ENCODE results near the gene PCNX2. TPM values are rescaled to one million over a fixed set of nuclear protein-coding genes. Genes with fewer than 3 reads are reported as not detected.
A peak's percentile ranks its signal among the peaks of the same experiment; 100 is the strongest.

PCNX2 gene
- total RNA-seq, 1 experiment from 2014 or later = 96.2 TPM

- Histone ChIP-seq H3K4me1 (ENCODE audit: low read length) (no peaks in the 10 kb centered on the region), H2AFZ (ENCODE audit: low read length) (no peak overlapping the region), H3K27me3 (ENCODE audit: low read length) (no peaks in the 10 kb centered on the region), H3K4me3 (ENCODE audit: low read length) (no peak overlapping the region), H3K4me2 (ENCODE audit: low read depth, low read length, poor library complexity, severe bottlenecking) (no peak overlapping the region), H3K9ac (ENCODE audit: low read length) (no peak overlapping the region), H4K20me1 (ENCODE audit: insufficient read depth, low read depth, low read length) (no peaks in the 10 kb centered on the region), H3K79me2 (ENCODE audit: low read length) (no peaks in the 10 kb centered on the region), H3K9me2 (replicated peaks; ENCODE audit: insufficient read depth, low read length) (no peaks in the 10 kb centered on the region), H3K9me3 (ENCODE audit: low read length) (no peaks in the 10 kb centered on the region), H3K36me3 (ENCODE audit: insufficient read depth, low read length) (no peaks in the 10 kb centered on the region), H3K27ac (ENCODE audit: low read length) (no peak overlapping the region)
- DNase-seq = no peak
These were observed 257.7 kb downstream of the PCNX2 start for GRCh38 chr1:233037843-233038242.

- H3K27me3 ChIP-seq (ENCODE audit: low read length) = no peaks in the 10 kb centered on the region
- no peak overlapping the region for H3K4me2 ChIP-seq (ENCODE audit: low read depth, low read length, poor library complexity, severe bottlenecking)
- H3K4me3 ChIP-seq (ENCODE audit: low read length) = no peak overlapping the region
- H3K4me1 ChIP-seq (ENCODE audit: low read length) = no peaks in the 10 kb centered on the region
- H3K9me3 ChIP-seq (ENCODE audit: low read length) = no peaks in the 10 kb centered on the region
- DNase-seq = no peak
- no peaks in the 10 kb centered on the region for H3K36me3 ChIP-seq (ENCODE audit: insufficient read depth, low read length)
- no peaks in the 10 kb centered on the region for H3K79me2 ChIP-seq (ENCODE audit: low read length)
- H4K20me1 ChIP-seq (ENCODE audit: insufficient read depth, low read depth, low read length) = no peaks in the 10 kb centered on the region
- H2AFZ ChIP-seq (ENCODE audit: low read length) = no peak overlapping the region
- H3K27ac ChIP-seq (ENCODE audit: low read length) = no peak overlapping the region
- no peak overlapping the region for H3K9ac ChIP-seq (ENCODE audit: low read length)
- no peaks in the 10 kb centered on the region for H3K9me2 ChIP-seq (replicated peaks; ENCODE audit: insufficient read depth, low read length)
These were observed 260.7 kb downstream of the PCNX2 start for GRCh38 chr1:233034836-233035235.

- no peaks in the 10 kb centered on the region for H3K9me2 ChIP-seq (replicated peaks; ENCODE audit: insufficient read depth, low read length)
- no peak overlapping the region for H3K9ac ChIP-seq (ENCODE audit: low read length)
- H3K4me1 ChIP-seq (ENCODE audit: low read length) = no peaks in the 10 kb centered on the region
- H3K4me2 ChIP-seq (ENCODE audit: low read depth, low read length, poor library complexity, severe bottlenecking) = no peak overlapping the region
- DNase-seq = no peak
- H2AFZ ChIP-seq (ENCODE audit: low read length) = no peak overlapping the region
- H3K4me3 ChIP-seq (ENCODE audit: low read length) = no peak overlapping the region
- H3K36me3 ChIP-seq (ENCODE audit: insufficient read depth, low read length) = no peaks in the 10 kb centered on the region
- H3K9me3 ChIP-seq (ENCODE audit: low read length) = no peaks in the 10 kb centered on the region
- H3K79me2 ChIP-seq (ENCODE audit: low read length) = no peaks in the 10 kb centered on the region
- H3K27me3 ChIP-seq (ENCODE audit: low read length) = no peaks in the 10 kb centered on the region
- H3K27ac ChIP-seq (ENCODE audit: low read length) = no peak overlapping the region
- H4K20me1 ChIP-seq (ENCODE audit: insufficient read depth, low read depth, low read length) = no peaks in the 10 kb centered on the region
These were observed 262.2 kb downstream of the PCNX2 start for GRCh38 chr1:233033361-233033760.

GRCh38 chr1:233032916-233033315, 262.6 kb downstream of the PCNX2 start:
- no peak for DNase-seq
- H3K9me3 ChIP-seq (ENCODE audit: low read length) = no peaks in the 10 kb centered on the region
- no peak overlapping the region for H3K4me2 ChIP-seq (ENCODE audit: low read depth, low read length, poor library complexity, severe bottlenecking)
- no peaks in the 10 kb centered on the region for H3K79me2 ChIP-seq (ENCODE audit: low read length)
- H3K36me3 ChIP-seq (ENCODE audit: insufficient read depth, low read length) = no peaks in the 10 kb centered on the region
- no peak overlapping the region for H3K27ac ChIP-seq (ENCODE audit: low read length)
- no peak overlapping the region for H2AFZ ChIP-seq (ENCODE audit: low read length)
- no peak overlapping the region for H3K4me3 ChIP-seq (ENCODE audit: low read length)
- no peaks in the 10 kb centered on the region for H4K20me1 ChIP-seq (ENCODE audit: insufficient read depth, low read depth, low read length)
- H3K4me1 ChIP-seq (ENCODE audit: low read length) = no peaks in the 10 kb centered on the region
- H3K27me3 ChIP-seq (ENCODE audit: low read length) = no peaks in the 10 kb centered on the region
- no peaks in the 10 kb centered on the region for H3K9me2 ChIP-seq (replicated peaks; ENCODE audit: insufficient read depth, low read length)
- no peak overlapping the region for H3K9ac ChIP-seq (ENCODE audit: low read length)

- no peak overlapping the region for H3K4me3 ChIP-seq (ENCODE audit: low read length)
- no peaks in the 10 kb centered on the region for H3K27me3 ChIP-seq (ENCODE audit: low read length)
- no peaks in the 10 kb centered on the region for H3K36me3 ChIP-seq (ENCODE audit: insufficient read depth, low read length)
- no peak overlapping the region for H3K9ac ChIP-seq (ENCODE audit: low read length)
- H3K9me2 ChIP-seq (replicated peaks; ENCODE audit: insufficient read depth, low read length) = no peaks in the 10 kb centered on the region
- no peaks in the 10 kb centered on the region for H3K9me3 ChIP-seq (ENCODE audit: low read length)
- no peak overlapping the region for H3K27ac ChIP-seq (ENCODE audit: low read length)
- no peaks in the 10 kb centered on the region for H4K20me1 ChIP-seq (ENCODE audit: insufficient read depth, low read depth, low read length)
- no peak overlapping the region for H2AFZ ChIP-seq (ENCODE audit: low read length)
- no peak for DNase-seq
- no peak overlapping the region for H3K4me2 ChIP-seq (ENCODE audit: low read depth, low read length, poor library complexity, severe bottlenecking)
- no peaks in the 10 kb centered on the region for H3K4me1 ChIP-seq (ENCODE audit: low read length)
- H3K79me2 ChIP-seq (ENCODE audit: low read length) = no peaks in the 10 kb centered on the region
These were observed 264.0 kb downstream of the PCNX2 start for GRCh38 chr1:233031521-233031920.

- no peaks in the 10 kb centered on the region for H3K9me2 ChIP-seq (replicated peaks; ENCODE audit: insufficient read depth, low read length)
- no peak overlapping the region for H3K9ac ChIP-seq (ENCODE audit: low read length)
- no peak overlapping the region for H2AFZ ChIP-seq (ENCODE audit: low read length)
- no peaks in the 10 kb centered on the region for H3K36me3 ChIP-seq (ENCODE audit: insufficient read depth, low read length)
- H3K9me3 ChIP-seq (ENCODE audit: low read length) = no peaks in the 10 kb centered on the region
- no peak overlapping the region for H3K4me3 ChIP-seq (ENCODE audit: low read length)
- no peaks in the 10 kb centered on the region for H3K27me3 ChIP-seq (ENCODE audit: low read length)
- H3K4me1 ChIP-seq (ENCODE audit: low read length) = peaks cover 8% of the 10 kb centered on the region
- no peak for DNase-seq
- no peak overlapping the region for H3K27ac ChIP-seq (ENCODE audit: low read length)
- H3K79me2 ChIP-seq (ENCODE audit: low read length) = no peaks in the 10 kb centered on the region
- no peak overlapping the region for H3K4me2 ChIP-seq (ENCODE audit: low read depth, low read length, poor library complexity, severe bottlenecking)
- H4K20me1 ChIP-seq (ENCODE audit: insufficient read depth, low read depth, low read length) = no peaks in the 10 kb centered on the region
These were observed 268.5 kb downstream of the PCNX2 start for GRCh38 chr1:233027046-233027445.

GRCh38 chr1:233025567-233025966, 270.0 kb downstream of the PCNX2 start:
- no peak overlapping the region for H3K9ac ChIP-seq (ENCODE audit: low read length)
- no peak overlapping the region for H3K4me2 ChIP-seq (ENCODE audit: low read depth, low read length, poor library complexity, severe bottlenecking)
- H3K27ac ChIP-seq (ENCODE audit: low read length) = no peak overlapping the region
- no peaks in the 10 kb centered on the region for H3K9me3 ChIP-seq (ENCODE audit: low read length)
- H3K79me2 ChIP-seq (ENCODE audit: low read length) = no peaks in the 10 kb centered on the region
- H4K20me1 ChIP-seq (ENCODE audit: insufficient read depth, low read depth, low read length) = no peaks in the 10 kb centered on the region
- no peak overlapping the region for H2AFZ ChIP-seq (ENCODE audit: low read length)
- no peak overlapping the region for H3K4me3 ChIP-seq (ENCODE audit: low read length)
- H3K36me3 ChIP-seq (ENCODE audit: insufficient read depth, low read length) = no peaks in the 10 kb centered on the region
- H3K27me3 ChIP-seq (ENCODE audit: low read length) = no peaks in the 10 kb centered on the region
- no peaks in the 10 kb centered on the region for H3K9me2 ChIP-seq (replicated peaks; ENCODE audit: insufficient read depth, low read length)
- peaks cover 8% of the 10 kb centered on the region for H3K4me1 ChIP-seq (ENCODE audit: low read length)
- no peak for DNase-seq

- H3K36me3 ChIP-seq (ENCODE audit: insufficient read depth, low read length) = no peaks in the 10 kb centered on the region
- H3K27ac ChIP-seq (ENCODE audit: low read length) = no peak overlapping the region
- DNase-seq = peak; percentile 58
- no peak overlapping the region for H3K4me2 ChIP-seq (ENCODE audit: low read depth, low read length, poor library complexity, severe bottlenecking)
- H3K9me2 ChIP-seq (replicated peaks; ENCODE audit: insufficient read depth, low read length) = no peaks in the 10 kb centered on the region
- H3K4me3 ChIP-seq (ENCODE audit: low read length) = no peak overlapping the region
- H4K20me1 ChIP-seq (ENCODE audit: insufficient read depth, low read depth, low read length) = no peaks in the 10 kb centered on the region
- H3K9me3 ChIP-seq (ENCODE audit: low read length) = no peaks in the 10 kb centered on the region
- no peaks in the 10 kb centered on the region for H3K79me2 ChIP-seq (ENCODE audit: low read length)
- no peak overlapping the region for H3K9ac ChIP-seq (ENCODE audit: low read length)
- H2AFZ ChIP-seq (ENCODE audit: low read length) = no peak overlapping the region
- H3K27me3 ChIP-seq (ENCODE audit: low read length) = no peaks in the 10 kb centered on the region
- H3K4me1 ChIP-seq (ENCODE audit: low read length) = peaks cover 8% of the 10 kb centered on the region
These were observed 270.4 kb downstream of the PCNX2 start for GRCh38 chr1:233025157-233025556.

GRCh38 chr1:233024199-233024598, 271.3 kb downstream of the PCNX2 start:
- no peaks in the 10 kb centered on the region for H3K9me2 ChIP-seq (replicated peaks; ENCODE audit: insufficient read depth, low read length)
- no peaks in the 10 kb centered on the region for H3K79me2 ChIP-seq (ENCODE audit: low read length)
- H3K4me3 ChIP-seq (ENCODE audit: low read length) = no peak overlapping the region
- H3K27ac ChIP-seq (ENCODE audit: low read length) = no peak overlapping the region
- DNase-seq = no peak
- H3K4me2 ChIP-seq (ENCODE audit: low read depth, low read length, poor library complexity, severe bottlenecking) = no peak overlapping the region
- H3K27me3 ChIP-seq (ENCODE audit: low read length) = no peaks in the 10 kb centered on the region
- H3K9ac ChIP-seq (ENCODE audit: low read length) = no peak overlapping the region
- H4K20me1 ChIP-seq (ENCODE audit: insufficient read depth, low read depth, low read length) = no peaks in the 10 kb centered on the region
- peaks cover 8% of the 10 kb centered on the region for H3K4me1 ChIP-seq (ENCODE audit: low read length)
- H3K9me3 ChIP-seq (ENCODE audit: low read length) = no peaks in the 10 kb centered on the region
- H2AFZ ChIP-seq (ENCODE audit: low read length) = no peak overlapping the region
- no peaks in the 10 kb centered on the region for H3K36me3 ChIP-seq (ENCODE audit: insufficient read depth, low read length)

All from Karpas-422 (cell line).